HG03175 (cell line): Measurements from ENCODE around the gene BCL10.

Source experiments
- ATAC-seq: cut with Tn5 transposase; IDR thresholded peaks from one replicate; pipeline ENCODE4 v1.9.1; 2021; ENCODE audit warnings: mild to moderate bottlenecking, moderate library complexity; ENCODE audit not compliant: unreplicated experiment

BCL10 gene

DNA sequence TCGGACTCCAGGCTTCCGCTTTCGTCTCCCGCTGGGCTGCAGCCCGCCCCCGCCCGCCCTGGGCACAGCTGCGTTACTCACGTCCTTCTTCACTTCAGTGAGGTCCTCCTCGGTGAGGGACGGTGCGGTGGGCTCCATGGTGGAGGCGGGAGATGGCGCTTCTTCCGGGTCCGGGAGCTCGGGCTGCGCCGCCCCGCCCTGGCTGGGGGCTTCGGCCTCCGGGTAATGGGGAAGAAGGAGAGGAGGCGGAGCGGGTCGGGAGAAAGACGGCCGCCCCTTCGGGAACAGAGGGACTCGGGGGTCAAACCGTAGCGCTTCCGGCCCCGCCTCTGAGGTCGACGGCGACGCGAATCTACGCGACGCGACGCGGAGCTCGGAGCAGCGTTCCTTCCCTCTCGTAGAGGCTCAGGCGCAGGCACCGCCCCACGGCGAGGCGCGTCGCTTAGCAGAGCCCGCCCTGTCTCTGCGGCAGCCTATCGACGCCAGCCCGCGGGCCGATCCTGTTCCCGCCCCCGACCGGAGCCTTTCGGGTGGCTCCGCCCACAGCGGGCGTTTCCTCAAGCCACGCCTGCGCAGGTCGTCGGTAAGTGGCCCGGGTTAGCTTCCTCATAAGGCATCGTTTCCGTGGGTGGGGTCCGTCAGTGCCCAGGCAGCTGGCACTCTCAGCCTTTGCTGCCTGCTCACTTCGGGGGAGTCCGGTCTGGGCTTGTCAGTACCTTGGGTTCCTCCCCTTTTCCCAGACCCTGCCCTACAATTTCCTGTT is at the start of gene BCL10:
BCL10 (minus strand) TSS at position 418 of the 763 bp plus-strand sequence; CDS start at position 138, 280 bp downstream.
- ATAC-seq: peak; percentile 97

DNA sequence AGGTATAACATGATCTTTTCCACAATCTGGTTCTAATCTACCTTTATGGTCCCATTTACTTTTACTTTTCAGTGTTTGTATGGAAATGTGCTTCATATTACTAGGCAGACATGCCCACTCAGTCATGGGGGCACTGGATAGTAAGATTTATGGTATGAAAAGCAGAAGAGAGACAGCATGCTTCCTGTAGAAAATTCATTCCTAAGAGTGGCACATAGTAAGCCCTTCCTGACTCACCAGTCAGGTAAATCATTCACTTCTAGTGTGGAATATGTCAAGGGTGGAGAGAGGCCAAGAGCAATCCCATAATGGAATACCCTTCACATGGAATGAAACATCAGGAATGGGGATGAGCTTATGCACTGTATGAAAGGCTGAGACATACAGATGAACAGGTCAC is 49.5 kb upstream of the BCL10 start:
- no peak for ATAC-seq

DNA sequence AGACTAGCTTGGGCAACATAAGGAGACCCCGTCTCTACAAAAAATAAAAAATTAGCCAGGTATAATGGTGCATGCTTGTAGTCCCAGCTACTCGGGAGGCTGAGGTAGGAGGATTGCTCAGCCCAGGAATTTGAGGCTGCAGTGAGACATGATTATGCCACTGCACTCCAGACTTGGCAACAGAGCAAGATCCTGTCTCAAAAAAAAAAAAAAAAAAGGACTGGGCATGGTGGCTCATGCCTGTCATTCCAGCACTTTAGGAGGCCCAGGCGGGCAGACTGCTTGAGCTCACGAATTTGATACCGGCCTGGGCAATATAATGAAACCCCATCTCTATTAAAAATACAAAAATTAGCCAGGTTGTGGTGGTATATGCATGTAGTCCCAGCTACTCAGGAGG is 47.3 kb upstream of the BCL10 start:
- no peak for ATAC-seq

DNA sequence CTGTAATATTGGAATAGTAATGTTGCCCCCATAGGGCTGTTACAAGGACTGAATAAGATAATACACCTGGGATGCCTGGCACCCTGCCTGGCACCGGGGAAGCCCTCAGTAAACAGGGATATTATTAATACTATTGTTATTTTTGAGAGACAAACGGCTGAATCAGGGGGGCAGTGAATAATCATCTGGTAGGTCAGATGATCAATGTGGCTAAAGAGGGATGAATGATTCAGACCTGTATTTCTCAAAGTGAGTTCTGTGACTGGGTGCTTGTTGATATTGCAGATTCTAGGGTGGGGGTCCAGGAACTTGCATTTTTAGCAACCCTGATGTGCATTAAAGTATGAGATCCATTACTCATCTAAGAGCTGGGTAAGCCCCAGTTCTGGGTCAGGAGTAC is 46.2 kb upstream of the BCL10 start:
- ATAC-seq: no peak

DNA sequence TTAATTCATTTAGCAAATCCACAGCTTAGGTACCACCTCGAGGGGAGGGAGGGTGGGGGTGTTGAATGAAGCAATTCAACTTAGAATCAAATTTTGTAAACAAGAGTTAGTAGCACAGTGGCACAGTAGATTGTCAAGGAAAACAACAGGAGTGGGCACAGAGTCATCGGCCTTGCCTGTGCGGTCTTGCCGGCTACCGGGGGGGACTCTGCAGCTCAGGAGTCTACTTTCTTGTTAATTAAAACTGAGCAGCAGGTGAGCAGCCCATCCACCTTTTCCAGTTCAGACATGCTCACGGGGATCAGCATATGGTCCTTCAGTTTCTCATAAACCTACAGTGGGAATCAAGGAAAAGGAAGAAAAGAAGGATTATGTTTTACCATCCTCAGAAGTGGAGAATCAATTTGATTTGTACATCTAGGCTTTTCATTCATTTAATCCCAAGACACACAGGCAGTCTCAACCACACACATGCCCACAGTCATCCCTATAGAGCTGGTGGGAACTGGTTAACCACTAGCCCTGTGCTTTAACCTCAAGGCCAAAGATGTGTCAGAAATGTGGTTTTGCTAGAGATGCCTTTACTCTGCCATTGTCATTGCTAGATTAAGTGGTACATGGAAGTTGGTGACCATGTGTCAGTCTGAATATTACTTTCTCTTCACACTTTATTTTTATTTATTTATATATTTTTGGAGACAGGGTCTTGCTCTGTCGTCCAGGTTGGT is 45.0 kb upstream of the BCL10 start:
- peak; percentile 79 for ATAC-seq

DNA sequence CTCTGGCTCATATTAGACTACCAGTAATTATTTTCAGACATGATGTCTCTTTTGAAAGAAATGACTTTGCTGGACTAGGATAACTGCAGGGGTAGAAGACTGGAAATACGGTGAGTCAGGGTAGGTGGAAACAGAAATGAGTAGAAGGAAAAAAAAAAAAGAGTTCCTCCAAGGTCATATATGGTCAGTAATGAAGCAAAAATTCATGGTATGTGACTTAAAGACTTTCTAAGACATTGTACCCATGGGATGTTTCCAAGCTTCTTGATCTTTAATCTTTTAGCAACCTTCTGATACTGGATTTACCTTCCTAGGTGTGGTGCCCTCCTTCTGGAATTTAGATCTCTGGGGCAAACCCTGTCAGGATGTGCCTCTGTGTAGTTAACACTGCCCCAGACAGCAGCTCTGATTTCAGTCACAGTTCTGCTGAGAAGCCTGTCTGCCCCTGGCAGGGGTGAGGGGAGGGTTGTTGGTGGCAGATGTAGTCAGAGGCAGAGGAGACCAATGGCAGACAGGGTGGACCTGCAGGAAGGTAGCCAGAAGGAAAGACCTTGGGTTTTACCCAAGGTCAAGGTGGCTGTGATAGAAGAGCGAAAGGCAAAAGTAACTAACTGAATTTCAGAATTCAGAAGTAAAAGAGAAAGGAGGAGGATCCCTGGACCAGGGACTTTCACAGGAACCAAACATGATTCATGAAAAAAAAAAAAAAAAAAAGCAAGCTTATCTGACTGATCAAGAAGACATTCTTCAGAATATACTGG is 44.1 kb upstream of the BCL10 start:
- ATAC-seq: no peak

DNA sequence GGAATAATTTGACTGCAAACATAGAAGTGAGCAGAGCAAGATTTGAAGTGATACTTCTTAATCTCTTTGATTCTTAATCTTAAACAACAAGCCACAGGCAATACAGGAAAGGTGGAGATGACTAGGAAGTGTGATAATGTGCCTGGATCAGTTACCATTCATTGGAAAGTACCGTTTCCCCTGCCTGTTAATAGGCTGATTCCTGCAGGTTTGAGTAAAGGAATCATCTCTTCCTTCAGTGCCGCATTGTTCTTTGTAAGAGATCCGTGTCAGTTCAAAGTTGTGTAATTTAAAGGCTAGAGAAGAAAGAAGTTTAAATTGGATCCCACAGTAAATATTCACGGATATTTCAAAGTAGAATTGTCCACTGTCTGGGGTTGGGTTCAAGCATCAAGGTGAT is 43.5 kb upstream of the BCL10 start:
- ATAC-seq: no peak

DNA sequence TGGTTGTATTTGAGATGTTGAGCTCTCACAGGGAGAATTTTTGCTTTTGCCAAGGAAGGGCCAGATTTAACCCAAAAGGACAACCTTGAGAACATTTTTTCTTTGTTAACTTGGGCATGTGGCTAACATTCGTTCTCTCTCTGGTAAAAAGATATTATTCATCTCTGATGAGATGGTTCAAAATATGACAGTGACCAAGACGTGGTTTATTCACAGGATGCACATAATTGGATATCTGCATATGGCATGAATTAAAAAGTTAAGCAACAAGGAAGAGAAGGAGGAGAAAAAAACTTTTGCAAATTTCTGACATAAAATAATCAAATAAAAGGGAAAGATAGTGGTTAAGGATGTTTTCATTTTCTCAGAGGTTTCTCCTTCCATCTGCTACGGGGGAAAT is 43.1 kb upstream of the BCL10 start:
- ATAC-seq: no peak

DNA sequence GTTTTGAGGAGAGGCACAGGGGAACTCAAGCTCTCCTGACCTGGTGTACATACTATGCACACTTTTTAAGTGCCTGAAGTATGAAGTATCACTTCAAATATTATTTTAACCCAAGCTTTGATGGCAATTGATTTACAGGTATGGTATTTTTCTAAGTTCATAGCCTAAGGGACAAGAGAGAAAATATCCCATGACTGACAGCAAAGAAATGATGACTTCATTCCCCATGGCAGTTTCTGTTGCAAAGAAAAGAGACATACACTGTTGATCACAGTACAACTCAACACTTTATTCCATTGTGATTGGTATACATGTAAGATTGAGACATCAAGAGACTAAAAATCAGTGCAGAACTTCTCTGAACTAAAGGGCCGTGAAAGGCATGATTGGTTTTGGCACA is 41.8 kb upstream of the BCL10 start:
- no peak for ATAC-seq

DNA sequence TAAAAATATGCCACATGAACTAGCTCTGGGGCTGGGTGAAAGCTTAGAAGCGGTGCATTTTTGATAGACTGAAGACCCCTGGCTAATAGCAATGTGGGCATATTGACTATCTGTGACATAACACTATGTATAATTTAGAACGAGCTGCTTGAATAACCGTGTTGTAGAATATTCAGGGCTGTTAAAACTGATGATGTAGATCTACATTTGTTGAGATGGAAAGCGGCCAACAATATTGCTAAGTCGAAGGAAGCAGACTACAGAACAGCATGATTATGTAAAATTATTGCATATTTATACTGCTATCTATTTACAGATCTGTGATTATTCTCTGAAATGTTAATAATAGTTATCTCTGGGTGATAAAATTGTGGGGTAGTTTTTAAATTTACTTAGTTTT is 41.1 kb upstream of the BCL10 start:
- ATAC-seq: no peak

DNA sequence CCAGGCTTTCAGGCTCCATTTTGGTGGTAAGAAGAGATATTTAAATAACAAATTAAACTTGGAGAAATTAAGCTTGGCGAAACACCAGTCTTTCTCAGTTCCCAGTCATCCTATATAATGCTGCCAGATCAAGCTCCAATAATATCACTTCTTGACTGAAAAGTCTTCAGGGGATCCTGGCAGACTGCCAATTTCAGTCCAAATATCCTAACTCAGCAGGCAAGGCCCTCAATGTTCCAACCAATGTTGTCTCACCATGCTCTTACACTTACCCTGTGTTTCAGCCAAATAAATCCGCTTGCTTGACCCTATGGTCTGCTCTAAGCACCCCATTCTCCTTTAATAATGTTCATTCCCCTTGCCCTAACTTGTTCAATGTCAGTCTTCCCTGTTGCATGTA is 39.9 kb upstream of the BCL10 start:
- no peak for ATAC-seq

DNA sequence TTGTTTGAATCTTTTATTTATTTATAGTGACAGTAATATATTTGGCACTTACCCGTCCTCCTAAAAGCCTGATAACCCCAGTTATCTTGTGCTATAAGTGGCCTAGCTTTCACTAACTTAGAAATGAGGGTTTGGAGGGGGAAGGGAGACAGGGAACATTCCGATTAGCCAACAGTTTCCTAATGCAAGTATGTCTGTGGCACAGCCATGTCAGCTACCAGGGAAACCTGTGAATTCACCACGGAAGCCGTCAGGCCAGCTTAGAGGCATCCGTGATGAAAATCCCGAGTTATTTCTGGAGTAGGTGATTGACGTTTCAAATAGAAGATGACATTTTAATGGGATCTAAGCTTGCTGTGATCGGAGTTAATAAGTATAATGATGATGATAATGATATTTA is 39.4 kb upstream of the BCL10 start:
- no peak for ATAC-seq

DNA sequence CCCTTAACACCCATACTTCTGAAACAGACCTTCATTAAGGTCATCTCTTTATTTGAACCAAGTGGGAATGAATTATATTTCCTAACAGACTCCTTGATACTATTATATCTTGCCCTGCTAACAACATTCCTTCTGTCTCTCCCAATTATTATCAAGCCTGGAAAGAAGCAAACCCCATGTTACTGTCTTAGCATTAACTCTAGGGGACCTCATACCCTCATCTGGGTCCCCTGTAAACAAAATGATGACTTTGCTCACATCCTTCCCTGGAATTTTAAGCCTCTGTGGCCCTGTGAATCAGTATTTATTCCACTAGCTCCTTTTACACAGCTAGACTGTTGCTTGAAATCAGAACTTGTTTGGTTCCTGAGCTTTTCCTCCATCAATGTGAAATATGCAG is 38.3 kb upstream of the BCL10 start:
- no peak for ATAC-seq

DNA sequence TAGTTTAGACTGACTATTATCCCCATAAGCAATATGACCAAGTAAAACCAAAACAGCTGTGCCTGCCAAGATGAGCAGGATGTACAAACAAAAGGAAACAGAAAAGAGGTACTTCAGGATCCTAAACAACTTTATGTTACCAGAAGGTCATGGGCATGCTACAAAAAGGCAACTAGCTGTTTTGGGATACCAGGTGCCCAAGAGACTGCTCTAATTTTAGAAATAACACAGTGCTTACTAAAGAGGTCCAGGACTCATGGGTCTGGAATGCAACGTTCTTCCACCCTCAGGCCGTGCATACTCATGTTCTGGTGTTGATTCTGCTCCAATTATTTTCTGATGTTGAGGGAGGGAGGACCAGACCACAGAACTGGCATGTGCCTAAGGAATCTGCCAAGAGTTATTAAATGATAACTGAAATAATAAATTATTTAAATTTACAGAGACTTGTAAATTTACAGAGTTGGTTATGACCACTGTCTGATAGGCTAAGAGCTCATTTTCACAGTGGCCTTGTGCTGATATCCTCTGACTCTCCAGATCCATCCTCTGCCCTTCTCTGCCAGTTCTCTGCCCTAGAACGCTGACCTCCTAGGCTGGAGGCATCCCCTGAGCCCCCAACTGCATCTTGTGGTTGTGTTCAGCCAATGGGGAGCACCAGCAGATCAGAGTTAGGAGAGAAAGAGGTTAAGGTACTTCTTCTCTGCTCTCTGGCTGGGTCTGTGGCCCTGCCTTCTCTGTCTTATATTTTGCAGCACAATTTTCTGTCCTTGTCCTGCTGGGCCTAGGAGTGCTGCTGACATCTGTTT is 37.7 kb upstream of the BCL10 start:
- no peak for ATAC-seq

DNA sequence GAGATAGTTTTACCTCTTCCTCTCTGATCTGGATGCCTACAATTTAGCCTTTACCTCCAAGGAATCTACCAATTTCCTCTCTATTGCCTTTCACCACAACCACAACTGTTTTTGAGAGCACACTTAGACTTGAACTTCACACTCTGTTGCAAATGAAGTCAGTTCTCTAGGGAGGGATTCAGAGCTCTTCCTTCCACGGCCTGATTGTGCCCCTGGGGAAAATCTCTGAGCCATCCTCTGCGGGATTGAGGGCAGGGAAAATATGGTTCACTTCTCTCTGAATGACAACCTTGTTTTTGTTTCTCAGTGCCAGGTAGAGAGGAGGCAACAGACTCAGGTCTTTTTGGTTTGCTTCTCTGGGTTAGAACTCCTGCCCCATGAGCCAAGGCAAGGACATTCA is 35.4 kb upstream of the BCL10 start:
- no peak for ATAC-seq

DNA sequence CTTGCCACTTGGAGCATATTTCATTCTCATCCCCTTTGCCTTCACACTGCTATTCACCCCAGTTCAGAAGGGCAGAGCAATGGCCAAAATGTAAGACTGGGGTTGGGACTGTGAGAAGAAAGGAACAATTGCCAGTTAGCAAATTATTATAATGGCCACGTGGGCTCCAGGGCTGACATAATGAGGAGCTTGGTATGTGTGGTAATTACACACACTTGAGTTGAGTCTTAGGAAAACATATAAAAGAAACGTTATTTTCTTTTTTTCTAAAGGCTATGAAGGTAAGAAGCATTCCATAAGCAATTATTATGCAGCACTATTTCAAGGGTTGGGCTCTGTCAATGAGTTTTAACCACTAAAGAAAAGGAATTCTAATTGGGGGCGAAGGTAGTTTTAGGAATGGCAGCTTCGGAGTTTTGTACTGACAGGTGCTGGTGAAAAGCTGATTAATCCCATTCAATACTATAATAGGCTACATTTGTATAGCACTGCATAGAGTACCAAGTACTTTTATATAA is 32.5 kb upstream of the BCL10 start:
- ATAC-seq: no peak

DNA sequence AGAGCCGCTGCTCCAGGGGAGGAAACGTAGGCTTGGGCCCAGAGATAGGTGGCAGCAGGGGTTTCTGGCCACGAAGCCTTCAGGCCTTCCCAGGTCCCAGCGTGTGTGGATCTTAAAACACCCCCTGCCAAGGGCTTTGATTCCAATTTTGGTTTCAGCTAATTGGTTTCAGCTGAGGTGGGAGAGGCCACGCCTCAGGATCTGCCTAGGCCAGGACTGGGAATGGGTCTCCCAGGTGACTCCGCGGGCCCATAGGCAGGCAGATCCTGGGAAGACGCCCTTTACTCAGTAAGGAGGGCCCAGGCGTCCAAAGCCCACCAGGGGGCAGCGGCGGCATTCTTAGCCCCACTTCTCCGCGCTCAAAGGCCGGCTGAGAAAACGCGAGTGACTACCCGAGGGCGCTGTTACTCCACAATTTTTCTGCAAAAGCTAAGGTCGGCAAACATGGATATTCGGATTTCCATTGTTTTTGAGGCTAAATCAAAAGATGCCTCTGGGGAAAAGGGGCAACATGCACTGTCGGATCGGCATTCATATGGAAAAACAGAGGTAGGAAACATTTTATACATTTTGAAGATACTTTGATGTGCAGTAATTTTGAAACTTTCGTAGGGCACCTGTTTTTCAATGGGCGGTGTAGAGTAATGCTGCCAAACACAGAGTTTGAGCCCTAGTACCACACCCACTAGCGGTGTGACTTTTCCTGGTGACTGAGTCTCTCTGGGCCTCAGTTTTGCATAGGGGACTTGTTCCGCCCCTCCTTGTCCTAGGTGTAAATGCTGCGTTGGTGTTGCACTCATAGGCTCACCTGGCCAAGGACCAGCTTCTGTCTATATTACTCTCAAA is 31.8 kb upstream of the BCL10 start:
- peak; percentile 86 for ATAC-seq

DNA sequence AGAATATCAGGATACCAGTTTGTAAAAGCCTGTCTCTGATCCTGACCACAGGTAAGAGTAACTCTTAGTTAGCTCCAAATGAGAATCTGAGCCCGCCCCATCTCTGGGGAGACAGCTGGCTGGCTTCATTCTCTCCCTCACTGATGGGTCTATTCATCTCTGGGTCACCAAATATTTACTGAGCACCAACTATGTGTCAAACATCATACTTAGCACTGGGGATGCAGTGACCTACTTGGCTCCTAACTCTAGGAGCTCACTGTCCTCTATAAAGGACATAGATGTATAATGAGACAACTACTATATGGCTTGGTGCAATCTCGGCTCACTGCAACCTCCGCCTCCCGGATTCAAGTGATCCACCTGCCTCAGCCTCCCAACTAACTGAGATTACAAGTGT is 29.8 kb upstream of the BCL10 start:
- ATAC-seq: no peak

DNA sequence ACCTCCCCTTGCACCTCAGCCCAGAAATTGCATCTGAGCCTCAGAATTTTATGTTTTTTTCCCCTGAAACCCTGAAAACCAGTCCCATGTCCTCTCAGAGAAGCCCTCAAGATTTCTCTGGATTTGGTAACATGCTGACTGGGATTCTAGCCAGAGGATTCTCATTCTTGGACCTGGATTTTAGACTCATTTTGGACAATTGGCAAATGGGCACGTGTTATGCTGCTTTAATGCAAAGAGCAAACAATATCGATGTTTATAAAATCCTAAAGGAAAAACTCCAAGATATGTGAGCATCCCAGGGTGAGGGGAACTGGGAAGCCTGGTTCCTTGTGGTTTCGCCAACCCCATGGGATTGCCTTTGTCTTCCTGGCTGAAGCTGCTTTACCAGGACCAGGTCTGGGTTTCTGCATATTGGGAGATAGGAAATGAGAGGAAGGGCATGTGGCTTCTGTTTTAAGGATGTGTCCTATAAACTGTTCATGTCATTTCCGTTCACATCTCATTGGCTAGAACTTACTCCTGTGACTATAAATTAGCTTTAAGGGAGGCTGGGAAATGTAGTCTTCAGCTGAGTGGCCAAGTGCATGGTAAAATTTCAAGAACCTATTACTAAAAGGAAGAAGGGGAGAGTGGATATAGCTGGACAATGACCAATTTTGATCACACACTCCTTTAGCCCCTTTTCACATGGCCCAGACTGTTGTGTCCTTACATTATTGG is 27.2 kb upstream of the BCL10 start:
- ATAC-seq: peak; percentile 39
